GM18951 (cell line): Measurements from ENCODE around the gene ALG14.

ENCODE experiments used
- POLR2A ChIP-seq: IDR thresholded peaks from 4 replicates; pipeline ENCODE4 v1.6.1; 2011; ENCODE audit warnings: mild to moderate bottlenecking; ENCODE audit not compliant: insufficient read length, insufficient read depth; ENCODE audit errors: extremely low read depth
- in situ Hi-C: fragments of 300-500 bp; cut with MboI; formaldehyde crosslinking; loops from one replicate; pipeline ENCODE4 v1.12.0; 2022; ENCODE audit warnings: low sequenced_read_pairs, mixed read lengths, inconsistent platforms; ENCODE audit not compliant: unreplicated experiment

Gene ALG14

GRCh38 chr1:94971491-94971924 is 101.2 kb downstream of the ALG14 start:
- no peak for TF ChIP-seq POLR2A
- in situ Hi-C loops: no loop called here

DNA sequence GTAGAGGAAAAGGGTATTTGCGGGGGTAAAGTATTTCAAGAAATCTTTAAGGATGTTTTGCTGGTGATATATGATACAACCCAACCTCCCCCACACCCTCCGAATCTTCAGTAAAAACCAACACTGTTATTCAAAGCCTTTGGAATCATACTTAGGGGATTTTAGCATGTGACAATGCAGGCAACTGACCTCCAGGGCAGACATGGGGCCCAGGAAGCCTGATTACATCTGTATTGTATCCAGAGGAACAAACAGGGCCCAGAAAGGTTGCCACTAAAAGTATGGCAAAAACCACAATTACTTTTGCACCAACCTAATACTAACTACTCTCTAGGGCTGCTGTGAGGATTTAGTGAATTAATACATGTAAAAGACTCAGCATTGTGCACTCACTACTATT is 102.0 kb downstream of the ALG14 start:
- in situ Hi-C loops: no loop called here
- no peak for TF ChIP-seq POLR2A

- in situ Hi-C loops: no loop called here
- no peak for TF ChIP-seq POLR2A
Observed at GRCh38 chr1:94969137-94969536, 103.6 kb downstream of the ALG14 start.

DNA sequence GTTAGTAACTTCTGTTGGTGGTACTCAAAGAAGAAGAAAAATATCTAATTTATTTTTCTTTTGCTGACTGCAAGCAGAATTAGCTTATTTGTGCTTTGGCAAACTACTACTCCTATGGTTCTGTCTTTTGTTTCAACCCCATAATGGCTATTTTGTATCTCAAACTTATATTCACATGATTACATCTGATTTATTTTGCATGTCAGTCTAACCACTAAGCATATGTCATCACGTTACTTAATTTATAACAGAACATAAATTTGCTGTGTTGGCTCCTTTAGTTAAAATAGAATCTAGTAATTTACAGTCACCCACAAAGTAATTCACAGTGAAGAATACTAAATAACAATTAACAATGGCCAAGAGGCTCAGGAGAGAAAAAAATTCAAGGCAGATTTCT is 106.7 kb downstream of the ALG14 start:
- in situ Hi-C loops: no loop called here
- TF ChIP-seq POLR2A: no peak

DNA sequence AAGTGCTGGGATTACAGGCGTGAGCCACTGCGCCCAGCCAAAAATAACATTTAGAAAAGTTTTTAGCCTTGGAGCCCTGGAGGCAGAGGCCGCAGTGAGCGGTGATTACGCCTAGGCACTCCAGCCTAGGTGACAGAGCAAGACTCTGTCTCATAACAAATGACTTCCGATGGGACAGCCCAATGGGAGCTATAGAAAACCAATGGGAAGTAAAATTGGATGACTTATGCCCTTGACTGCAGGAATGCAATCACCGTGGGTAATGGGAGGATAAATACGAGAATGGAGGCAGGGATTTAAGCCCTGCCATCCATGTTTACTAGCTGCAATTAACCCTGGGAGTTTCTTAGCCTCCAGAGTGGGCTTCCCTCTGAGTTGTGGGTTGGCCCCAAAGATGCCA is 108.9 kb downstream of the ALG14 start:
- no peak for TF ChIP-seq POLR2A
- in situ Hi-C loops: no loop called here

DNA sequence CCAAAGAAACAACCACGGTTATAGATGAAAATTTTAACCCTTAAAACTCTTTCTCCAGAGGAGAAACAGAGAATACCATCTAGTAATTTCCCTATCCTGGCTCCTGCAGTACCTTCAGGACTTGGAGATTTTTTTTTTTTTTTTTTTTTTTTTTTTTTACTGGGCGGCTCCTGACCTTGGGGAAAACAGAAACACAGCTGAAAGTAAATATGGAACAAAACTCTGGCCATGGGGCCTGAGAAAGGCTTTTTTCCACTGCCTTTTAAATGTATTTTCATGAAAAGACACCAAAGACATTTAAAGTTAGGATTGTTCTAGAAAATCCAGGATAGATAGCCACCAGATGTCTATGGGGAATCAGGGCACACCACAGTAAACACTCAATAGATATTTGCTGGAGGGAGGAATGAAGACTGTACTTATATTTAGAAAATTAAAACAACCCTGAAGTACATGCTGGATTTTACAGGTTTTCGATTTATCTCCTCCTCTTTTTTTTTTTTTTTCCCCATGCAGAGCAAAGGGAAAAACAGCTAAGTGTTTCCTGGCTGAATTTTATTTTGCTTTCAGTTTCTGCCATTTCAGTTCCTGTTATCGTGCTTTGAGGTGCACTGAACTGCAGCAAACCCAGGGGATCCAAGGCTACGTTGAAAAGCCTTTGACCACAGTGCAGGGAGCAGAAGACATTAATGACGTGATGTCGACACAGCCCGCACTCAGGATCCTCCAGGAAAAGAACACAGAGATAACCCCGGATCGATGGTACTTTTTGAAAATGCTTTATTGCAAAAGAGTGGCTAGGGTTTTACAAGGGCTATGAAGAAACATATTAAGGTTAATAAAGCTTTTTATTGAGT is 110.1 kb downstream of the ALG14 start:
- TF ChIP-seq POLR2A: peak; percentile 22
- in situ Hi-C loops: no loop called here

DNA sequence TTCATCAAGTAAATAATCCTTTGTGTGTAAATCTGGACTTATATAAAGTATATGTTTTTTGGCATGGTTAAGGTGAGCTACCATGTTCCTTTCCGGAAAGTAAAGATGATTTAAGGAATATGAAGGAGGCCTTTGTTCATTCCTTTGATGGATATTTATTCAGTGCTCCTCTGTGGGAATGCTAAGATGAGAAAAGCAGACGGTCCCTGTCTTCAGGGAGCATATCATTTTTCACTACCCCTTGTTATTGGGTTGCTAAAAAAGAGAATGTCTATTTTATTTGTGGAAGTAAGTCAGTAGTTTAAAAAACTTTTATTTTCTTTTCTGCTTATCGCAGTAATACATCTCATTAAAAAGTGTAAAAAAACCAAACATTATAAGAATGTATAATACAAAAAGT is 110.8 kb downstream of the ALG14 start:
- in situ Hi-C loops: no loop called here
- TF ChIP-seq POLR2A: no peak

- no peak for TF ChIP-seq POLR2A
- in situ Hi-C loops: no loop called here
Observed at GRCh38 chr1:94961582-94961981, 111.2 kb downstream of the ALG14 start.

GRCh38 chr1:94958081-94958480 is 114.7 kb downstream of the ALG14 start:
- no peak for TF ChIP-seq POLR2A
- in situ Hi-C loops: no loop called here

GRCh38 chr1:94955767-94956632 is 116.8 kb downstream of the ALG14 start:
- in situ Hi-C loops: no loop called here
- no peak for TF ChIP-seq POLR2A

DNA sequence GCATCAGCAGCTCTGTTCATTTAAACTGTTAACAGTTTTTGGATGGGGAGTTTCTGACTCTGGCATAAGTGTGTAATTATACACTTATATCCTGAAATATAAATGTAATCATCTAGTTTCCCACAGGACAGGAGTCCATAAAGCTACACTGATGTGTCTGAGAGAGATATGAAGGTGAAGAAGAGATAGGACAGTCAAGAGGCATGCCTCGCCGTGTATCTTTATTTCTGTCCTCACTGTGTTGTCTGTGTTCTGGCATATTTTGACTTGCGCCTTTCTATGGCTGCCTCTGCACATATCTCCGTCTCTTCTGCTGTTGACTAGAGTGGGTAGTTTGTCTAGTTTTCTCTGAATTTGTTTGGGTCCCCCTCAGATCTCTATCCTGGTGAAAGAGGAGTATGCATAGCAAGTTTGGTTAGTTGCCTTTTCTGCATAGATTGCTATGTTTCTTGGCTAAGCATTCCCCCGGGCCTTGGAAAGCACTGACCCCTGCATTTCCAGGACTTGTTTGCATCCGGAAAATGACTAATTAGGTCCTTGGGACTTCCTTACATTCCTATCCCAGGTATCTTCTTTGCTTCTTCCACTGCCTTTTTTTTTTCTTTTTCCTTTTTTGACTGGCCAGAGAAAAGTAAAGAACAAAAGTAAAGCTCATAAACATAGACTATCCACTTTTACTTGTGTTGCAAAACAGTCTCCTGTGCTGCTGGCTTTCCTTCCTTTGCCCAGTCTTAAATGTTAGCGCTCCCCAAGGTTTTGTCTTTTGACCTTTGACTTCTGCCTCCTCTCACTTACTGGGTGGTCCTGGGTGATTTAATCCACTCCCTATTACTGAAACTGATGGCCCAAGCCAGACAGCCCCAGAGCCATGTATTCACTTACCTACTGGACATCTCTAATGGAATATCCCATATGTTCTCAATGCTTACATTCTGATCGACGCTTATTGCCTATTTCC is 118.2 kb downstream of the ALG14 start:
- in situ Hi-C loops: loop anchor here (5.0 kb wide), 1 partner anchor 33 kb away; no protein-coding TSS in a partner anchor
- no peak for TF ChIP-seq POLR2A

DNA sequence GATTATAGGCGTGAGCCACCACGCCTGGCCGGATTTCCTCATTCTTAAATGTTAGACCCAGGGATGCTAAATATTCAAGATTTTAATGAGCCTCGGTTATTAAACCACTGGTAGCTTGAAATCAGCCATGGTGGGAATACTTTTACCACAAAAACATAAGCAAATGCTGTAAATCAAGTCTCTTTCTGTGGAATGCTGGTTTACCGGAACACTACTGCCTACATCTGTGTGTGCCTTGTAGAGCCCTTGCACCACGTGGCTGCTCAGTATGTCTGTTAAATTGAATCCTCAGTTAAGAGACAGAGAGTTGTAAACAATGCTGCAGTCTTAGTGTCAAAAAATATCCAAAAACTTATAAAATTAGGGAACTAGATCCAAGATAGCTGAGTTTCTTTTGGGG is 119.0 kb downstream of the ALG14 start:
- TF ChIP-seq POLR2A: no peak
- in situ Hi-C loops: loop anchor here (5.0 kb wide), 1 partner anchor 34 kb away; no protein-coding TSS in a partner anchor
